H1 (cell line): ENCODE measurements around the gene NUP155. TPM values are rescaled to one million over a fixed set of nuclear protein-coding genes. Genes with fewer than 3 reads are reported as not detected.

Experiments
- ASH2L ChIP-seq: fragments of 200-600, 300-600 bp; sonication (generic); IDR thresholded peaks from one replicate; pipeline ENCODE4 v1.7.1; 2017; ENCODE audit warnings: low read length
- CHD7 ChIP-seq: fragments of 300-600 bp; sonication (generic); IDR thresholded peaks from 2 replicates; pipeline ENCODE4 v1.7.1; 2012; ENCODE audit warnings: low read length, moderate library complexity, mild to moderate bottlenecking, inconsistent platforms; ENCODE audit not compliant: insufficient replicate concordance
- CREB1 ChIP-seq: IDR thresholded peaks from 2 replicates; pipeline ENCODE4 v1.6.1; 2012; ENCODE audit warnings: inconsistent platforms
- GABPA ChIP-seq: IDR thresholded peaks from 2 replicates; pipeline ENCODE4 v1.6.1; 2011; ENCODE audit warnings: mild to moderate bottlenecking, low read length, moderate library complexity, borderline replicate concordance; ENCODE audit not compliant: insufficient read depth
- GTF2F1 ChIP-seq: IDR thresholded peaks from 2 replicates; pipeline ENCODE4 v1.6.1; 2012; ENCODE audit warnings: low read depth, low read length, improper control_type of control experiment, borderline replicate concordance
- HDAC2 ChIP-seq, 2 experiments: fragments of 300-600 bp in 1 of 2; sonication (generic) in 1 of 2; IDR thresholded peaks; 2 replicates each; pipeline ENCODE4 v1.6.1; 2011 to 2012; ENCODE audit warnings: low read depth in 2 of 2, low read length in 2 of 2, mild to moderate bottlenecking in 2 of 2, moderate library complexity in 2 of 2, borderline replicate concordance in 1 of 2, inconsistent platforms in 1 of 2
- MAX ChIP-seq: IDR thresholded peaks from 2 replicates; pipeline ENCODE4 v1.6.1; 2012; ENCODE audit warnings: inconsistent platforms
- TCF12 ChIP-seq: IDR thresholded peaks from 2 replicates; pipeline ENCODE4 v1.6.1; 2011; ENCODE audit warnings: low read depth, mild to moderate bottlenecking, low read length
- TEAD4 ChIP-seq: IDR thresholded peaks from 2 replicates; pipeline ENCODE4 v1.6.1; 2012; ENCODE audit warnings: low read depth, low read length, inconsistent platforms, mixed read lengths
- polyA plus RNA-seq, 7 experiments: library from polyadenylated mRNA; depleted of rRNA in 3 of 7; stranded (reverse) in 5 of 7; unstranded in 2 of 7; fragments of >200 nt in 5 of 7; fragments of 200-250 nt in 2 of 7; gene quantifications; 1 replicate in 5 of 7; 2 replicates in 1 of 7; 4 replicates in 1 of 7; pipeline versions ENCODE4 v1.2.1 to v1.2.3, GENCODE V29; 2011 to 2013; ENCODE audit warnings: missing spikeins in 2 of 7, mixed read lengths in 2 of 7
- total RNA-seq: library from RNA; stranded (reverse); fragmentation: NEBNext Ultra II Directional; extraction: Animal tissue kit (Norgen Biotek cat#: 25700); gene quantifications from 2 replicates; pipeline ENCODE4 v1.2.1, GENCODE V29; 2021

The NUP155 gene
- total and polyA plus RNA-seq, 2 of the 8 experiments (the other 6 are each of a cell fraction or from before 2014, with no cell fraction given): 27.1 to 91.6 TPM

- TF ChIP-seq GTF2F1 (peak; percentile 29; the same call in 1 of the 2 replicates), CHD7 (peak; percentile 85), GABPA (peak; percentile 86; the same call in 1 of the 2 replicates), CREB1 (peak; percentile 98), MAX (peak; percentile 95), HDAC2 (IDR thresholded peaks at IDR 0.05; ENCODE audit: borderline replicate concordance in 1 of 2, low read depth in 2 of 2, low read length in 2 of 2) (peak; percentile 27 to 53; a peak in 1 of 4 replicates), TEAD4 (0 out of 2 replicates have a peak, but pooled peaks have one; percentile 1), ASH2L (peak; percentile 74), TCF12 (0 out of 2 replicates have a peak, but pooled peaks have one; percentile 66)
Observed at GRCh38 chr5:37370864-37371726, at the start of gene NUP155 (continued).
